GM12892 (cell line): Measurements from ENCODE around the gene PACSIN2.

ENCODE experiments used
- DNase-seq: peaks from one replicate; pipeline ENCODE4 v3.0.0; 2011; ENCODE audit not compliant: insufficient read length
- FAIRE-seq: peaks from 2 replicates; lab custom pipeline; 2011; peaks lifted over from hg19 to GRCh38; lab: Jason Lieb, UNC
- POLR2A ChIP-seq: IDR thresholded peaks from 2 replicates; pipeline ENCODE4 v1.6.1; 2011; ENCODE audit warnings: low read depth, low read length, control low read depth
- POLR2AphosphoS5 ChIP-seq: IDR thresholded peaks from 2 replicates; pipeline ENCODE4 v1.6.1; 2011; ENCODE audit warnings: low read depth, low read length, control low read depth
- TAF1 ChIP-seq: IDR thresholded peaks from 2 replicates; pipeline ENCODE4 v1.6.1; 2011; ENCODE audit warnings: low read depth, mild to moderate bottlenecking, control low read depth, low read length, borderline replicate concordance

Gene PACSIN2

DNA sequence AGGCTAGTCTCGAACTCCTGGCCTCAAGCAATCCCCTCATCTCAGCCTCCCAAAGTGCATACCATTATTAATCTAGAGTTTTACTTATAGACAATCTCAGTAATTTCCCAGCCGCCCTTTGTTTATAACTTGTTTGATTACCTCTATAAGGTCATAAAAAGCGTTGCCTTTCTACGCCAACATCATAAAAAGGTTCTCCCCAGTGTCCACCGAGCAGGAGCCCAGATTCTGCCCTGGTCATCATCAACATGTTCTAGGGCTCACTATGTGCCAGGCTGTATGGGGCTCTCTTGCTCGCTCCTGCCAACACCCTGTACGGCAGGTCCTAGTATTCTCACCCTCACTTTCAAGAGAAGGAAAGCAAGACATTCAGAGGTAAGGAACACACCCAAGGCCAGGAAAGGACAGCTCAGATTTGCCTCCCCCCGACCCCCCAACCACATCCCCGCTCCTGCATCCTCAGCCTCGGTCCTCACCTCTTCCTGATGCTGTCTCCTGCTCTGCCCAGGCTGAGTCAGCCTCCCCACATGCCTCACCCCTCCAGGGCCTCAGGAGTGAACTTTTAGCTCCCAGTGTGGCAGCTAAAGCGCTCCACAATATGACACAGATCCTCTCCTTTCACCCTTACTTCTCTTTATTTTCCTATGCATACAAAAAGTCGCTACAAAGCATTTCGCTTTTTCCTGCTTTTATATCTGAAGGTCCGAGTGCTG lies 172.1 kb downstream of the PACSIN2 start:
- DNase-seq (no peak), FAIRE-seq (no peak)
- no peak for TF ChIP-seq POLR2AphosphoS5

- TF ChIP-seq POLR2AphosphoS5 (no peak), POLR2A (no peak), TAF1 (no peak)
- no peak for FAIRE-seq
- DNase-seq, result no peak
These were observed 173.5 kb downstream of the PACSIN2 start for GRCh38 chr22:42841444-42841843.

GRCh38 chr22:42837556-42837955 lies 177.4 kb downstream of the PACSIN2 start:
- no peak for TF ChIP-seq POLR2AphosphoS5
- TF ChIP-seq POLR2A, result no peak
- no peak for TF ChIP-seq TAF1
- no peak for DNase-seq
- no peak for FAIRE-seq

DNA sequence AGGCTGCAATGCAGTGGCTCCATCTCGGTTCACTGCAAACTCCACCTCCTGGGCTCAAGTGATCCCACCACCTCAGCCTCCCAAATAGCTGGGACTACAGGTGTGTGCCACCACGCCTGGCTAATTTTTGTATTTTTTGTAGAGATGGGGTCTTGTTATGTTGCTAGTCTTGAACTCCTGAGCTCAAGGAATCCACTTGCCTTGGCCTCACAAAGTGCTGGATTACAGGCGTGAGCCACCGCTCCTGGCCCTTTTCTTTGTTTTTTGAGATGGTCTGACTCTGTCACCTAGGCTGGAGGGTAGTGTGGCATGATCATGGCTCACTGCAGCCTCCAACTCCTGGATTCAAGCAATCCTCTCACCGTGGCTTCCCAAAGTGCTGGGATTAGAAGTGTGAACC lies 178.9 kb downstream of the PACSIN2 start:
- TF ChIP-seq POLR2A (no peak), POLR2AphosphoS5 (no peak), TAF1 (no peak)
- no peak for DNase-seq
- FAIRE-seq, result no peak

- DNase-seq (no peak), FAIRE-seq (peak; percentile 89)
- TF ChIP-seq TAF1 (no peak), POLR2AphosphoS5 (no peak), POLR2A (no peak)
These were observed 180.6 kb downstream of the PACSIN2 start for GRCh38 chr22:42834177-42834949.

GRCh38 chr22:42833104-42833503 lies 181.8 kb downstream of the PACSIN2 start:
- FAIRE-seq (peak; percentile 74), DNase-seq (no peak)
- TF ChIP-seq TAF1, result no peak

DNA sequence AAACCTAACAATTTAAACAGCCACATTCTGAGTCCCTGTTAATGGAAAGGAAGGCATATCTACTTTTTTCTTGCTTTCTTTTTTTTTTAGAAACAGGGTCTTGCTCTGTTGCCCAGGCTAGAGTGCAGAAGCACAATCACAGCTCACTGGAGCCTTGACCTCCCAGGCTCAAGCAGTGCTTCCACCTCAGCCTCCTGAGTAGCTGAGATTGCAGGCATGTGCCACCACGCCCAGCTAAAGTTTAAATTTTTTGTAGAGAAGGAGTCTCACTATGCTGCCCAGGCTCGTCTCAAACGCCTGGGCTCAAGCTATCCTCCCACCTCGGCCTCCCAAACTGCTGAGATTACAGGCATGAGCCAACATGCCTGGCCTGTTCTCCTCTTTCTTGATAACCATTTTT lies 183.2 kb downstream of the PACSIN2 start:
- FAIRE-seq (no peak), DNase-seq (no peak)
- TF ChIP-seq POLR2AphosphoS5 (no peak), TAF1 (no peak), POLR2A (no peak)

DNA sequence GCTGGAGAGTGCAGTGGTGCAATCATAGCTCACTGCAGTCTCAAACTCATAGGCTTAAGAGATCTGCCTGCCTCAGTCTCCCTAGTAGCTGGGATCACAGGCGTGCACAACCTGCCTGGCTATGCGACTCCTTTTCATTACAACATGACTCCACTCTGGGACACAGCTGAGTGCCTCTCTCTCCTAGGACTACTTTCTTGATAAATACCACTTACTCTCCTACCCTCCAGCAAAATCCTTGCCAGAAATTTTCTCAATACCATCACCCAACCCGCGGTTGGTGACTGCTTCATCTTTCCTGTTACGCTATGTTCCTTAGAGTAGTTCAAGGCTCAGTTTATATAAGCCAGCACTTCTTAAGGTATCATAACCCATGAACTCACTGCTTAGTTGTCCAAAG lies 184.8 kb downstream of the PACSIN2 start:
- no peak for TF ChIP-seq TAF1
- TF ChIP-seq POLR2AphosphoS5, result no peak
- no peak for TF ChIP-seq POLR2A
- no peak for DNase-seq
- peak; percentile 33 for FAIRE-seq

GRCh38 chr22:42829302-42829701 lies 185.6 kb downstream of the PACSIN2 start:
- FAIRE-seq (no peak), DNase-seq (no peak)
- no peak for TF ChIP-seq TAF1
- TF ChIP-seq POLR2AphosphoS5, result no peak
- no peak for TF ChIP-seq POLR2A

DNA sequence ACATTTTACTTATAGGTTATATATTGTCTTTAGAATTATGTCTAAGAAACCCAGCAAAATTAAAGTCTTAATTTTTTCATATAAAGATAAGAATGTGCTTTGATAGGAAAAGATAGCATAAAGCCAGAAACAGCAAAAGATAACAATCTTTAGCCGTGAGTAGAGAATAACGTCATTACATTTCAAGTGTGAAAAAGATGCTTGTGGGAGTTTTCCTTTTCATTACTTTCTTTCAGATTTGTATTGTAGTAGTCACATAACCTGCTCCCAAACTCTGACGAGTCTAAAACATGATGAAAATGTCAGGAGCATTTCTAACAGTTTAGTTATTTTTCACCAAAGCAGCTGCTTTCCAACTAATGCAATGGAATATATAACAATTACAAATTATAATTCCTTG lies 189.2 kb downstream of the PACSIN2 start:
- TF ChIP-seq TAF1, result no peak
- TF ChIP-seq POLR2AphosphoS5, result no peak
- TF ChIP-seq POLR2A, result no peak
- no peak for FAIRE-seq
- no peak for DNase-seq

DNA sequence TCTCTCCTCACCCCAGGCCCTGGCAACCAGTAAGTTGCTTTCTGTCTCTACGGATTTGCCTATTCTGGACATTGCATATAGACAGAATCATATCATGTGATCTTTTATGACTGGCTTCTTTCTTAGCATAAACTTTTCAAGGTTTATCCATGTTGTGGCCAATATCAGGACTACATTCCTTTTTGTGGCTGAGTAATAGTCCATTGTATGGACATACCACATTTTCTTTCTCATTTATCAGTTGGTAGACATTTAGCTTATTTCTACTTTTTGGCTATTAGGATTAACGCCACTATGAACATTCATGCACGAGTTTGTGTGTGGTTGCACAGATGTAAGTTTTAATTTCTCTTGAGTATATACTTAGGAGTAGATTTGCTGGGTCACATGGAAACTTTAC lies 193.6 kb downstream of the PACSIN2 start:
- no peak for TF ChIP-seq POLR2A
- FAIRE-seq (no peak), DNase-seq (no peak)

DNA sequence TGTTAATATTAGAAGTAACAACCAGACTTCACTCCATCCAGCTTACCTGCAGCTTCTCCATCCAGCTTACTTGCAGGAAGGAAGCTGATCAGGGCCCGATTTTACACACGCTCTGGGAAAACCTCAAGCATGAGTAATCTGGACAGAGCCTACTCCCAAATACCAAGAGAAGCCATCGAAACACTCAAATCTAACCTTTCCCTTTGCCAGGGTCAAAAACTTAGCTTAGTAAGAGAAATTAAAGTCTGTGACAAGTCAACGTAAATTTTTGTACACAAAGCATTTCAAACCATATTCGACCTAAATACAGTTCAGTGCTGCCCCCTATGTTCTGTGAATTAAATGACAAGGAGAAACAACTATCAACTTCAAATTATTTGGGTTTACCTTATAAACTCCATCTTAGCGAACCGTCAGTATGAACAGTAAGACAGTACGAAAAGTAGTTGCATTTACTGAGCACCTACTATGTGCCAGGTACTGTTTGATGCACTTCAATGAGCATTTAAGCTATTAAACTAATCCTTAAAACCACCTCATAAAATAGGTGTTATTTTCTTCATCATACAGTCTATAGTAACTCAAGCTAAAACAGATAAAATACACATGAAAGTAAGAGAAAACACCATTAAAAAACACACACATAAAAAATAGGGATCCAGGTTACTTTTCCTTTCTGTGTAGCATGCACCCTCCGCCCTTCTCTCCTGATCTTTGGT lies 194.7 kb downstream of the PACSIN2 start:
- no peak for DNase-seq
- no peak for TF ChIP-seq POLR2A
- no peak for TF ChIP-seq TAF1
- no peak for TF ChIP-seq POLR2AphosphoS5
- peak; percentile 67 for FAIRE-seq
